Fibroblast of lung (primary cell): ENCODE data around the gene RALGPS2. TPM values are rescaled to one million over a fixed set of nuclear protein-coding genes. Genes with fewer than 3 reads are reported as not detected.
"Not testable (repeated sequence)": the region's sequence is repeated elsewhere in the genome, so short reads cannot be mapped to it uniquely, and the experiment has no call there.

Experiments used
- DNase-seq, 2 donors: peaks; one replicate each; pipeline versions ENCODE4 v3.0.0 to v3.0.0-alpha.2; 2010; ENCODE audit warnings: low read depth in 2 of 2
- H2AFZ ChIP-seq: 2 replicates; pipeline ENCODE4 v1.5.1; 2012; ENCODE audit warnings: low read length, control low read depth, inconsistent platforms
- H3K27ac ChIP-seq: 2 replicates; pipeline ENCODE4 v1.5.1; 2011; ENCODE audit warnings: low read length, control low read depth; ENCODE audit not compliant: insufficient read depth
- H3K27me3 ChIP-seq: 2 replicates; pipeline ENCODE4 v1.5.1; 2011; ENCODE audit warnings: mild to moderate bottlenecking, low read length; ENCODE audit not compliant: control insufficient read depth, insufficient read depth
- H3K36me3 ChIP-seq: 2 replicates; pipeline ENCODE4 v1.5.1; 2011; ENCODE audit warnings: low read length; ENCODE audit not compliant: control insufficient read depth, insufficient read depth
- H3K4me1 ChIP-seq: 2 replicates; pipeline ENCODE4 v1.5.1; 2011; ENCODE audit warnings: low read length; ENCODE audit not compliant: control insufficient read depth, insufficient read depth; ENCODE audit errors: extremely low read depth
- H3K4me2 ChIP-seq: 2 replicates; pipeline ENCODE4 v1.5.1; 2011; ENCODE audit warnings: low read length, control low read depth; ENCODE audit not compliant: insufficient read depth; ENCODE audit errors: extremely low read depth
- H3K4me3 ChIP-seq, 4 experiments: fragments of 200-600 bp in 1 of 4; sonication (generic) in 1 of 4; replicated peaks in 1 of 4; 2 replicates each; pipeline ENCODE4 v1.5.1; 2011 to 2016; ENCODE audit warnings: low read length in 4 of 4, low read depth in 3 of 4, mild to moderate bottlenecking in 3 of 4, control low read depth in 2 of 4, inconsistent platforms in 1 of 4, mixed read lengths in 1 of 4; ENCODE audit not compliant: insufficient read depth in 1 of 4; ENCODE audit errors: control extremely low read depth in 1 of 4
- H3K79me2 ChIP-seq: 2 replicates; pipeline ENCODE4 v1.5.1; 2012; ENCODE audit warnings: mild to moderate bottlenecking, low read length, inconsistent platforms; ENCODE audit not compliant: control insufficient read depth, insufficient read depth
- H3K9ac ChIP-seq: 2 replicates; pipeline ENCODE4 v1.5.1; 2011; ENCODE audit warnings: mild to moderate bottlenecking, low read length, control low read depth; ENCODE audit not compliant: insufficient read depth
- H3K9me3 ChIP-seq: 2 replicates; pipeline ENCODE4 v1.5.1; 2012; ENCODE audit warnings: low read depth, low read length; ENCODE audit not compliant: control insufficient read depth, insufficient read depth
- H4K20me1 ChIP-seq: 2 replicates; pipeline ENCODE4 v1.5.1; 2011; ENCODE audit warnings: low read length; ENCODE audit not compliant: control insufficient read depth, insufficient read depth; ENCODE audit errors: extremely low read depth
- EZH2 ChIP-seq: IDR thresholded peaks from 2 replicates; pipeline ENCODE4 v1.5.1; 2012; ENCODE audit warnings: low read length, control low read depth, mild to moderate bottlenecking; ENCODE audit errors: missing control alignments
- polyA plus RNA-seq, 2 donors: library from polyadenylated mRNA; depleted of rRNA in 1 of 2; stranded (reverse) in 1 of 2; unstranded in 1 of 2; fragments of >200 nt; gene quantifications; 2 replicates each; pipeline ENCODE4 v1.2.1, GENCODE V29; 2011 to 2012; ENCODE audit warnings: missing spikeins in 1 of 2
- total RNA-seq: library from RNA; depleted of rRNA; stranded (reverse); fragments of >200 nt; gene quantifications from 2 replicates; pipeline ENCODE4 v1.2.1, GENCODE V29; 2014
- TF ChIP-seq, protein P1 (sequence below), 2 donors: IDR thresholded peaks in 1 of 2; conservative IDR thresholded peaks in 1 of 2; 1 replicate in 1 of 2; 2 replicates in 1 of 2; pipeline ENCODE4 v1.5.1; 2011 to 2012; ENCODE audit warnings: low read length in 2 of 2, control low read depth in 1 of 2, inconsistent platforms in 1 of 2, low read depth in 1 of 2, mild to moderate bottlenecking in 1 of 2

The RALGPS2 gene
- total and polyA plus RNA-seq, 2 donors (not counting 1 experiment from before 2014, with no cell fraction given) = 53.8 to 69.7 TPM

DNA sequence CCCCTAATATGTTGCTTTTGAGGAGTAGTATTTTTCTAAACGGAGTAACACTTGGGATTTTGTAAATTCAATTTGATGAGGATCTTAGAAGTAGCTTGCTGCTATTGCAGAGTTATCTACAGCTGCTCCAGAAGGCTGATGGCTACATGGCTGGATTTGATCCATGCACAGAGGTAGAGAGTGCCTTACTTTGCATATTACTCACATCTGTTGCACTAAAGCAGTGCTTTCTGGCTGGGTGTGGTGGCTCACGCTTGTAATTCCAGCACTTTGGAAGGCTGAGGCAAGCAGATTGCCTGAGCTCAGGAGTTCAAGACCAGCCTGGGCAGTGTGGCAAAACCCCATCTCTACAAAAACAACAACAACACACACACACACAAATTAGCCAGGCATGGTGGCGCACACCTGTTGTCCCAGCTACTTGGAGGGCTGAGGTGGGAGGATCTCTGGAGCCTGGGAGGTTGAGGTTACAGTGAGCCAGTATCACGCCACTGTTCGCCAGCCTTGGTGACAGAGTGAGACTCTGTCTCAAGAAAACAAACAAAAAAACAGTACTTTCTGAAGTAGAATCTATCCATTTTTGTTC lies 24.6 kb downstream of the RALGPS2 start:
- TF ChIP-seq EZH2 = no peak
- TF ChIP-seq, protein P1, sequence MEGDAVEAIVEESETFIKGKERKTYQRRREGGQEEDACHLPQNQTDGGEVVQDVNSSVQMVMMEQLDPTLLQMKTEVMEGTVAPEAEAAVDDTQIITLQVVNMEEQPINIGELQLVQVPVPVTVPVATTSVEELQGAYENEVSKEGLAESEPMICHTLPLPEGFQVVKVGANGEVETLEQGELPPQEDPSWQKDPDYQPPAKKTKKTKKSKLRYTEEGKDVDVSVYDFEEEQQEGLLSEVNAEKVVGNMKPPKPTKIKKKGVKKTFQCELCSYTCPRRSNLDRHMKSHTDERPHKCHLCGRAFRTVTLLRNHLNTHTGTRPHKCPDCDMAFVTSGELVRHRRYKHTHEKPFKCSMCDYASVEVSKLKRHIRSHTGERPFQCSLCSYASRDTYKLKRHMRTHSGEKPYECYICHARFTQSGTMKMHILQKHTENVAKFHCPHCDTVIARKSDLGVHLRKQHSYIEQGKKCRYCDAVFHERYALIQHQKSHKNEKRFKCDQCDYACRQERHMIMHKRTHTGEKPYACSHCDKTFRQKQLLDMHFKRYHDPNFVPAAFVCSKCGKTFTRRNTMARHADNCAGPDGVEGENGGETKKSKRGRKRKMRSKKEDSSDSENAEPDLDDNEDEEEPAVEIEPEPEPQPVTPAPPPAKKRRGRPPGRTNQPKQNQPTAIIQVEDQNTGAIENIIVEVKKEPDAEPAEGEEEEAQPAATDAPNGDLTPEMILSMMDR (conservative IDR thresholded peaks at IDR 0.05 in 1 of 2, IDR thresholded peaks at IDR 0.05 in 1 of 2; ENCODE audit: low read depth in 1 of 2, low read length in 2 of 2) = no peak
- Histone ChIP-seq H2AFZ (no peak overlapping the region), H3K9me3 (peaks cover 2% of the 10 kb centered on the region), H3K36me3 (no peaks in the 10 kb centered on the region), H3K27me3 (no peaks in the 10 kb centered on the region), H4K20me1 (no peaks in the 10 kb centered on the region), H3K9ac (no peak overlapping the region), H3K4me2 (no peak overlapping the region), H3K4me1 (no peaks in the 10 kb centered on the region), H3K4me3 (no peak overlapping the region), H3K27ac (no peak overlapping the region), H3K79me2 (peaks cover 11% of the 10 kb centered on the region)
- DNase-seq = no peak

DNA sequence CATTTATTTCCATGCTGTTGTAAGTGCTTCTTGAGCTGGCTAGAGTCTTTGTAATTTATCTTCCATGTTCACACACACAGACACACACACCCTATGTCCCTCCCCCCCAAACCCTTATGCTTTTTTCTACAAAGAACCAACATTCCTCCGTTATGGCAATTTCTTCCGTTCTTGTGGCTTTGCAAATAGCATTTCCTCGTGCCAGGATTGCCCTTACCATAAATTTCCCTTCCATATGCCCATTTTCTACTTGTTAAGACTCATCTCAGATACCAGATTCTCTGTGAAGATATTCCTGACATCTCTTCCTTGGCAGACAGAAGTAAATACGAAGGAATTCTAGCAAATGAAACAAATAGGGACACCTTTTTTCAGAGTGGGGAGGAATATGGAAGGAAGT lies 26.0 kb downstream of the RALGPS2 start:
- Histone ChIP-seq H3K79me2 (peaks cover 21% of the 10 kb centered on the region), H3K9ac (no peak overlapping the region), H3K27me3 (no peaks in the 10 kb centered on the region), H2AFZ (no peak overlapping the region), H3K4me1 (no peaks in the 10 kb centered on the region), H3K4me3 (no peak overlapping the region), H3K36me3 (no peaks in the 10 kb centered on the region), H4K20me1 (no peaks in the 10 kb centered on the region), H3K27ac (no peak overlapping the region), H3K4me2 (no peak overlapping the region), H3K9me3 (peaks cover 2% of the 10 kb centered on the region)
- DNase-seq = no peak
- TF ChIP-seq, protein P1 (conservative IDR thresholded peaks at IDR 0.05 in 1 of 2, IDR thresholded peaks at IDR 0.05 in 1 of 2; ENCODE audit: low read depth in 1 of 2, low read length in 2 of 2) = no peak
- no peak for TF ChIP-seq EZH2

GRCh38 chr1:178752891-178753290 lies 27.8 kb downstream of the RALGPS2 start:
- H3K4me2 ChIP-seq = no peak overlapping the region
- peaks cover 37% of the 10 kb centered on the region for H3K79me2 ChIP-seq
- TF ChIP-seq EZH2 = no peak
- TF ChIP-seq, protein P1 (conservative IDR thresholded peaks at IDR 0.05 in 1 of 2, IDR thresholded peaks at IDR 0.05 in 1 of 2; ENCODE audit: low read depth in 1 of 2, low read length in 2 of 2) = no peak

GRCh38 chr1:178754655-178755256 lies 29.7 kb downstream of the RALGPS2 start:
- not testable (repeated sequence) for H3K9me3 ChIP-seq, H3K9ac ChIP-seq, H3K27ac ChIP-seq, H3K4me1 ChIP-seq, H3K4me3 ChIP-seq, DNase-seq, H3K4me2 ChIP-seq, H3K36me3 ChIP-seq, H4K20me1 ChIP-seq, H3K27me3 ChIP-seq, H2AFZ ChIP-seq
- peaks cover 52% of the 10 kb centered on the region for H3K79me2 ChIP-seq

More at GRCh38 chr1:178752891-178753290, 27.8 kb downstream of the RALGPS2 start:
- H3K9me3 ChIP-seq = peaks cover 2% of the 10 kb centered on the region
- DNase-seq = no peak
- no peak overlapping the region for H2AFZ ChIP-seq
- no peak overlapping the region for H3K27ac ChIP-seq
- no peak overlapping the region for H3K9ac ChIP-seq
- no peaks in the 10 kb centered on the region for H3K4me1 ChIP-seq
- no peak overlapping the region for H3K4me3 ChIP-seq
- H4K20me1 ChIP-seq = no peaks in the 10 kb centered on the region
- H3K27me3 ChIP-seq = no peaks in the 10 kb centered on the region
- H3K36me3 ChIP-seq = no peaks in the 10 kb centered on the region
